SK-N-MC (cell line): ENCODE results near the gene ATXN7.

Source experiments
- EZH2 ChIP-seq: fragments of 200-600 bp; sonication (generic); IDR thresholded peaks from one replicate; pipeline ENCODE4 v1.6.1; 2017; ENCODE audit warnings: antibody characterized with exemption
- FOXP2 ChIP-seq: optimal IDR thresholded peaks from 2 replicates; pipeline ENCODE3; 2011; ENCODE audit warnings: mild to moderate bottlenecking, moderate library complexity; ENCODE audit not compliant: insufficient read depth; ENCODE audit errors: extremely low read length, control extremely low read depth
- POLR2AphosphoS5 ChIP-seq: IDR thresholded peaks from 2 replicates; pipeline ENCODE4 v1.6.1; 2012; ENCODE audit warnings: mild to moderate bottlenecking, low read depth, low read length, borderline replicate concordance

- TF ChIP-seq EZH2 (no peak), POLR2AphosphoS5 (no peak), FOXP2 (no peak)
Measured at GRCh38 chr3:64028754-64029153, 165.1 kb downstream of the ATXN7 start.
